GM21528 (cell line): ENCODE measurements around the gene DCDC2B.

Experiments
- ATAC-seq: cut with Tn5 transposase; IDR thresholded peaks from one replicate; pipeline ENCODE4 v1.9.1; 2021; ENCODE audit warnings: mild to moderate bottlenecking, moderate library complexity; ENCODE audit not compliant: unreplicated experiment, low FRiP score

The DCDC2B gene

GRCh38 chr1:32195972-32196823 lies 12.7 kb upstream of the DCDC2B start:
- ATAC-seq, result no peak

GRCh38 chr1:32197074-32197473 lies 11.8 kb upstream of the DCDC2B start:
- ATAC-seq, result no peak

- no peak for ATAC-seq
Measured at GRCh38 chr1:32197837-32198236, 11.1 kb upstream of the DCDC2B start.

- no peak for ATAC-seq
Measured at GRCh38 chr1:32198237-32199042, 10.4 kb upstream of the DCDC2B start.

- ATAC-seq, result no peak
Measured at GRCh38 chr1:32199043-32199716, 9.7 kb upstream of the DCDC2B start.

- no peak for ATAC-seq
Measured at GRCh38 chr1:32199717-32200072, 9.2 kb upstream of the DCDC2B start.

GRCh38 chr1:32200226-32201010 lies 8.5 kb upstream of the DCDC2B start, which contains the start of gene CCDC28B:
TSS of gene CCDC28B (plus strand) at chr1:32200595. CDS start at chr1:32201936, 1,341 bp downstream.
- peak; percentile 31 for ATAC-seq

- peak; percentile 29 for ATAC-seq
Measured at GRCh38 chr1:32201011-32201855, 7.7 kb upstream of the DCDC2B start.

GRCh38 chr1:32204943-32205361 lies 3.9 kb upstream of the DCDC2B start:
- ATAC-seq, result no peak

- no peak for ATAC-seq
Measured at GRCh38 chr1:32205401-32206370, 3.2 kb upstream of the DCDC2B start, which contains the start of gene IQCC. TSS of gene IQCC (plus strand) at chr1:32205671. CDS start at chr1:32205682, 11 bp downstream.

- ATAC-seq, result no peak
Measured at GRCh38 chr1:32208469-32208868, 420 bp upstream of the DCDC2B start.

GRCh38 chr1:32215629-32216480 lies 7.0 kb downstream of the DCDC2B start:
- no peak for ATAC-seq

- ATAC-seq, result no peak
Measured at GRCh38 chr1:32216566-32216965, 7.7 kb downstream of the DCDC2B start.

GRCh38 chr1:32219022-32219421 lies 10.1 kb downstream of the DCDC2B start:
- ATAC-seq, result no peak

- ATAC-seq, result no peak
Measured at GRCh38 chr1:32220746-32221580, 12.1 kb downstream of the DCDC2B start.

GRCh38 chr1:32221581-32221979 lies 12.7 kb downstream of the DCDC2B start:
- no peak for ATAC-seq
